ENCODE measurements around the gene NPHP4. TPM values are rescaled to one million over a fixed set of nuclear protein-coding genes. Genes with fewer than 3 reads are reported as not detected.

NPHP4 gene
- total RNA-seq, 2 experiments from 2014 or later, result 15.6 to 17.2 TPM

- POLR2A ChIA-PET, result interaction anchor here (0.6 kb wide), 1 partner anchor 21 kb away, joined by 3 read pairs; no protein-coding TSS in a partner anchor
- H3K4me1 Mint-ChIP-seq (ENCODE audit: low read depth), result no peaks in the 10 kb centered on the region
- peak overlapping the region; percentile 16 for H3K27ac Mint-ChIP-seq
- ATAC-seq (no peak), DNase-seq (no peak)
- H3K36me3 Mint-ChIP-seq (ENCODE audit: low read depth), result peaks cover 14% of the 10 kb centered on the region
- CTCF ChIA-PET, result no interaction called here
- H3K4me3 Mint-ChIP-seq, result no peak overlapping the region
- no peaks in the 10 kb centered on the region for H3K9me3 Mint-ChIP-seq (ENCODE audit: insufficient read depth)
- H3K27me3 Mint-ChIP-seq (ENCODE audit: low read depth), result no peaks in the 10 kb centered on the region
Measured at GRCh38 chr1:5882367-5883128, 109.7 kb downstream of the NPHP4 start.

- no peaks in the 10 kb centered on the region for H3K27me3 Mint-ChIP-seq (ENCODE audit: low read depth)
- ChIA-PET CTCF (no interaction called here), POLR2A (no interaction called here)
- H3K4me3 Mint-ChIP-seq, result no peak overlapping the region
- DNase-seq, result no peak
- H3K27ac Mint-ChIP-seq, result no peak overlapping the region
- peaks cover 14% of the 10 kb centered on the region for H3K36me3 Mint-ChIP-seq (ENCODE audit: low read depth)
- H3K4me1 Mint-ChIP-seq (ENCODE audit: low read depth), result no peaks in the 10 kb centered on the region
- no peaks in the 10 kb centered on the region for H3K9me3 Mint-ChIP-seq (ENCODE audit: insufficient read depth)
- no peak for ATAC-seq
Measured at GRCh38 chr1:5881526-5882222, 110.6 kb downstream of the NPHP4 start.

- H3K9me3 Mint-ChIP-seq (ENCODE audit: insufficient read depth), result no peaks in the 10 kb centered on the region
- ATAC-seq (no peak), DNase-seq (no peak)
- H3K4me1 Mint-ChIP-seq (ENCODE audit: low read depth), result no peaks in the 10 kb centered on the region
- no peak overlapping the region for H3K4me3 Mint-ChIP-seq
- CTCF ChIA-PET, result no interaction called here
- H3K27me3 Mint-ChIP-seq (ENCODE audit: low read depth), result no peaks in the 10 kb centered on the region
- POLR2A ChIA-PET, result no interaction called here
- H3K36me3 Mint-ChIP-seq (ENCODE audit: low read depth), result peaks cover 14% of the 10 kb centered on the region
- H3K27ac Mint-ChIP-seq, result no peak overlapping the region
Measured at GRCh38 chr1:5880630-5881405, 111.4 kb downstream of the NPHP4 start.

DNA sequence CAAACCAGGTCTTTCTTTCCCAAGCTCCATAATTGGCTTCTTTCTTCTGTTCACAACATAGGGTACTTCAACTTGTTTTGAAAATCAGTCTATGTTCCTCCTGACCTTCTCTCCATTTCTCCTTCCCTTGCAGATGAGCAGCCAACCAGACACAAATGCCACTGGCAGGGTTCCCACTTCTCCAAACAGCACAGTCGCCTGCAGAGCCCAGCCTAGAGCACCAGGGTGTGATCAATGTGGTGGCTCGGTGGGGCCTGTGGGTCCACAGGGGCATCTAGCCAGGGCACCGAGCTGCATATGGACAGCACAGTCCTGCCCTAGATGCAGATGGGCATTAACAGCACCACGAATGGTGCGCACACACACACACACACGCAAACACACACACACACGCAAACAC lies 112.8 kb downstream of the NPHP4 start:
- POLR2A ChIA-PET, result no interaction called here
- DNase-seq (no peak), ATAC-seq (no peak)
- Mint-ChIP-seq H3K36me3 (ENCODE audit: low read depth) (peaks cover 14% of the 10 kb centered on the region), H3K27ac (no peak overlapping the region), H3K4me1 (ENCODE audit: low read depth) (no peaks in the 10 kb centered on the region), H3K9me3 (ENCODE audit: insufficient read depth) (no peaks in the 10 kb centered on the region), H3K27me3 (ENCODE audit: low read depth) (no peaks in the 10 kb centered on the region), H3K4me3 (no peak overlapping the region)
- CTCF ChIA-PET, result no interaction called here

GRCh38 chr1:5878971-5879370 lies 113.3 kb downstream of the NPHP4 start:
- ChIA-PET CTCF (no interaction called here), POLR2A (no interaction called here)
- no peaks in the 10 kb centered on the region for H3K27me3 Mint-ChIP-seq (ENCODE audit: low read depth)
- no peak overlapping the region for H3K27ac Mint-ChIP-seq
- H3K36me3 Mint-ChIP-seq (ENCODE audit: low read depth), result peaks cover 14% of the 10 kb centered on the region
- DNase-seq, result no peak
- no peaks in the 10 kb centered on the region for H3K4me1 Mint-ChIP-seq (ENCODE audit: low read depth)
- no peaks in the 10 kb centered on the region for H3K9me3 Mint-ChIP-seq (ENCODE audit: insufficient read depth)
- no peak for ATAC-seq
- no peak overlapping the region for H3K4me3 Mint-ChIP-seq

DNA sequence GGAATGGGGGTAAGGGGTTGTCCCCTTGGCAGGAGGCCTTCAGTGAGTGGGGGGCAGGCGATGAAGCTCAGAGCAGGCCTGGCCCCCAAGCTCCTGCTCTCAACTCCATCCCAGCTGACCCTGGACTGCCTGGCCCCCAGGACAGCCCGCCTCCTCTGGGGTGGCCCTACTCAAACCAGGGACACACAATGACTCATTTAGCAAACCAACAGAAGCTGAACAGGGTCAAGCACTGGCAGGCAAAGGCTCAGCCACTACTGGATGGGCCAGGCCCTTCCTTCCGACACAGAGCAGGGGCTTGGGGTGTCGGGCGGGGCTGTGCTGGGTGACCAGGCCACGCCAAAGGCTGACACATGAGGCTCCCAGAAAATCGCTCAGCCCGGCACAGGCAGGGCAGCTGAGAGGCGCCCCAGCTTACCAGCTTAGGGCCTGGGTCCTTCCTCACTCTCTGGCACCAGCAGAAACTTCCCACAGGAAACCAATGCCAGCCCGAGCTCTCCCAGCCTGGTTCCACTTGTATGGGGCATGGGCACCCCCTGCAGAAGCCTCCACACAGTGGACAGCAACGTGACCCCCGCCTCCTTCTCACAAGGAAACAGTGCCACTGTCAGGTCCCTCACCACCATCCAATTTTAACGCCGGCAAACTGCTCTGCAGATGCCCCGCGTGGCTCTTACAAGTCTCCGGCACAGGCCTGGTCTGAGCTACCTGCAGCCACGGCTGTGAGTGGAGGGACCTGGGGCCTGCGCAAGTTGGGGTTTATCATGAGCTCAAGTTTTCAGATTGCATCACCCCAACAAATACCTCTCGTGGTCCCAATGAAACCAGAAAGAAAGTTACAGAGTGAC lies 114.3 kb downstream of the NPHP4 start:
- ChIA-PET POLR2A (no interaction called here), CTCF (no interaction called here)
- ATAC-seq (no peak), DNase-seq (no peak)
- Mint-ChIP-seq H3K36me3 (ENCODE audit: low read depth) (peaks cover 14% of the 10 kb centered on the region), H3K27ac (no peak overlapping the region), H3K27me3 (ENCODE audit: low read depth) (no peaks in the 10 kb centered on the region), H3K4me3 (no peak overlapping the region), H3K4me1 (ENCODE audit: low read depth) (no peaks in the 10 kb centered on the region), H3K9me3 (ENCODE audit: insufficient read depth) (no peaks in the 10 kb centered on the region)

DNA sequence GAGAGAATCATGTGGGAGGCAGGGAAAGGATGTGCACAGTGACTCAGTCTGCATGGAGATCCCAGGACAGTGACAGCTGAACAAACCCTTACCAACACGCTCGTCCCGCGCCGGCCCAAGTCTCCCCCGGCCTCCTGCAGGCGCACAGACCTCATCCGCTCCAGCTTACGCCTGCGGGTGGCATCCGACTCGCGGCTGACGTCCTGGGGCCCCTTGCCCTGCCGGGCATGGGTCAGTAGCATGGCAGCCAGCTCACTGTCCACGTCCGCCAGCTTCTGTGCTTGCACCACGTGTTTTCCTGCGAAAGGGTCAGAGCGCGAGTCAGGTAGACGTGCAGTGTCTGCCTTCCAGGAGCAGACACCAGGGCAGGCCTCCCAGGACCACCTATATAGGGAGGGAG lies 115.2 kb downstream of the NPHP4 start:
- Mint-ChIP-seq H3K36me3 (ENCODE audit: low read depth) (peaks cover 11% of the 10 kb centered on the region), H3K4me3 (no peak overlapping the region), H3K4me1 (ENCODE audit: low read depth) (peaks cover 2% of the 10 kb centered on the region), H3K9me3 (ENCODE audit: insufficient read depth) (no peaks in the 10 kb centered on the region), H3K27me3 (ENCODE audit: low read depth) (no peaks in the 10 kb centered on the region), H3K27ac (no peak overlapping the region)
- DNase-seq (no peak), ATAC-seq (no peak)
- CTCF ChIA-PET, result no interaction called here
- POLR2A ChIA-PET, result no interaction called here

DNA sequence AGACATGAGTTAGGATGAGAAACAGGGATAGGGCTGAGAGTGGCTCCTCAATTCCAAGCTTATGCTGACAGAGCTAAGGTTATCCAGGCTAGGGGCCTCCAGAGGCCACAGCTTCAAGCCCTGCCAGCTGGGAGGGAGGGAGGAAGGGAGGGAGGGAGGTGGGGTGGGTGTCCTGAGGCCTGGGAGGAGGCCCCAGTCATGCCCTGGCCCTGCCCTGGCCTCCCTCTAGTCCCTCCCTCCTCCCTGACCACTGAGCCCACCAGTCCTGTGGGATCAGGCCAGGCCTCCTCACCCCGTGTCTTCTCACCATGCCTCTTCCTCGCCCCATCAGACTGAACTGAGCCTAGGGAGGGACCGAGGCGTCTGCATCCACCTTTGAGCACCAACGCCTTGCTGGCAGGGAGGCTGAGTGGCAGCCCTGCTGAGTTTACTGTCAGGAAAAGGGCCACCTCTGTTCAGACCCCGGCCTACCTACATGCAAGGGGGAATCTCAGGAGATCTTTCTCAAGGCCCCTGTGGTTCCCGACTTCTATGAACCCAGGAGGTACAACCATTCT lies 116.1 kb downstream of the NPHP4 start:
- no peak overlapping the region for H3K27ac Mint-ChIP-seq
- no peaks in the 10 kb centered on the region for H3K9me3 Mint-ChIP-seq (ENCODE audit: insufficient read depth)
- H3K36me3 Mint-ChIP-seq (ENCODE audit: low read depth), result peaks cover 11% of the 10 kb centered on the region
- ATAC-seq (no peak), DNase-seq (no peak)
- no peak overlapping the region for H3K4me3 Mint-ChIP-seq
- no peaks in the 10 kb centered on the region for H3K27me3 Mint-ChIP-seq (ENCODE audit: low read depth)
- ChIA-PET POLR2A (no interaction called here), CTCF (no interaction called here)
- peaks cover 2% of the 10 kb centered on the region for H3K4me1 Mint-ChIP-seq (ENCODE audit: low read depth)

DNA sequence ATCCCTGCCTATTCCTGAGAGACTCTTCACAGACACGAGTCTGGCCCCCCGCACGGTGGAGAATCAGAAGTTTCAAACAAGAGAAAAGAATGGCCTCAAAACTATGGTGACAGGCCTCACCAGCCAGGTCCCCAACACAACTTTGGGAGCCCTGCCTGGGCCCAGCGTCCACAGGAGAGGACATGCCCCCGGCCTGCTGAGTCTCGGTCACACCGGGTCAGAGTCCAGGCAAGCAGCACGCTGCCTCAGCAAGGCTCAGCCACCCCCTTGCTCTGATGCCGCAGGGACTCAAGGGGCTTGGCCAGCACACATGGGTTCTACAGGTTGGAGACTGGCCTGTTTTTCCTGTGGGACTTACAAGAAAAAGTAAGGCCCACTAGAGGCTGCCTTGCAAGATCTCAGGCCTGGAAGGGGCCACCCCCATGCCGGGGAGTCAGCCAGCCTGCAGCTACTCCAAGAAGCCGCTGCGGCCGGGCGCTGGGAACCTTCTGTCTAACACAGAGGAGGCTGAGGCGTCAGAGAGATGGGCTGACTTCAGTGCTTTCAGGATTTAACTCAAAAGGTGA lies 116.8 kb downstream of the NPHP4 start:
- no peaks in the 10 kb centered on the region for H3K9me3 Mint-ChIP-seq (ENCODE audit: insufficient read depth)
- peaks cover 11% of the 10 kb centered on the region for H3K36me3 Mint-ChIP-seq (ENCODE audit: low read depth)
- H3K4me1 Mint-ChIP-seq (ENCODE audit: low read depth), result peaks cover 2% of the 10 kb centered on the region
- H3K27me3 Mint-ChIP-seq (ENCODE audit: low read depth), result no peaks in the 10 kb centered on the region
- H3K4me3 Mint-ChIP-seq, result no peak overlapping the region
- ChIA-PET CTCF (no interaction called here), POLR2A (no interaction called here)
- ATAC-seq (no peak), DNase-seq (no peak)
- no peak overlapping the region for H3K27ac Mint-ChIP-seq

DNA sequence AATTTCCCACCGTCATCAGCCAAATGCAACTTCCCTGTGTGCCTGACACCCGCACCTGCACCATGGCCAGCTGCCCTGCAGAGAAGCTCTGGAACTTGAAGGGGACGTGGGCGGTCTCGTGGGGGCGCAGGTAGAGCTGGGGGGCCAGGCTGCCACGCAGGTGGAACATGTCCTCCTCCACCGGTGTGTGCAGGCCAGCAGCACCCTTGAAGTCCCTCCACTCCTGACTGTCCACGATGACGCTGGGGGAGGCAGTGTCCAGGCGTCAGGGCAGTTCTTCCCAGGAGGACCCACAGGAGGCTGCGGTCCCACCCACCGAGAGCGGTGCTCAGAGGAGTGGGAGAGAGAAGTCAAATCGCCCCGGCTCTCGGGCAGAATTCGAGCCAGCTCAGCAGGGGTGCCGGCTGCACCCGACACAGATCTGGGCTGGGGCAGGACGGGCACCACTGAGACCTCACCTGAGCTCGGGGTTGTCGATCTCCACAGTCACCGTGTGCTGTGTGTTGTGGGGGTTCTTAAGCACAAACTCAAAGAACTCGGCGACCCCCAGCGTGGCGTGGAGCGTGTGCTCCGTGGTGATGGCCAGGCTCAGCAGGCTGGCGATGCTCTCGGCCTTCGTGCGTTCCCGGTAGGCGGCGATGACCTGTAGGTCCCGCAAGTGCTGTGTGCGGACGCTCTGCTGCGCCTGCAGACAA lies 117.7 kb downstream of the NPHP4 start:
- H3K4me1 Mint-ChIP-seq (ENCODE audit: low read depth), result peaks cover 2% of the 10 kb centered on the region
- H3K9me3 Mint-ChIP-seq (ENCODE audit: insufficient read depth), result no peaks in the 10 kb centered on the region
- H3K4me3 Mint-ChIP-seq, result no peak overlapping the region
- peaks cover 3% of the 10 kb centered on the region for H3K36me3 Mint-ChIP-seq (ENCODE audit: low read depth)
- ATAC-seq (no peak), DNase-seq (no peak)
- ChIA-PET POLR2A (no interaction called here), CTCF (no interaction called here)
- H3K27me3 Mint-ChIP-seq (ENCODE audit: low read depth), result no peaks in the 10 kb centered on the region
- no peak overlapping the region for H3K27ac Mint-ChIP-seq

GRCh38 chr1:5873556-5873955 lies 118.7 kb downstream of the NPHP4 start:
- peaks cover 3% of the 10 kb centered on the region for H3K36me3 Mint-ChIP-seq (ENCODE audit: low read depth)
- H3K27ac Mint-ChIP-seq, result no peak overlapping the region
- H3K9me3 Mint-ChIP-seq (ENCODE audit: insufficient read depth), result no peaks in the 10 kb centered on the region
- ATAC-seq (no peak), DNase-seq (no peak)
- POLR2A ChIA-PET, result no interaction called here
- H3K4me1 Mint-ChIP-seq (ENCODE audit: low read depth), result peaks cover 2% of the 10 kb centered on the region
- H3K4me3 Mint-ChIP-seq, result no peak overlapping the region
- CTCF ChIA-PET, result no interaction called here
- no peaks in the 10 kb centered on the region for H3K27me3 Mint-ChIP-seq (ENCODE audit: low read depth)

All from activated CD8-positive, alpha-beta T cell treated with anti-CD3 and anti-CD28 coated beads, Interleukin-2, amount 10 ng/mL, durations not matched to agents 7 days and 5 days (primary cell).